K562 (cell line): Measurements from ENCODE around the gene RHEX. TPM values are rescaled to one million over a fixed set of nuclear protein-coding genes. Genes with fewer than 3 reads are reported as not detected.

Source experiments
- ATAC-seq: fragments of 200-7000 bp; cut with Tn5 transposase; 3 replicates; pipeline ENCODE4 v1.9.1; 2020; ENCODE audit warnings: moderate library complexity
- BruUV-seq: library from RNA; stranded (reverse); fragments of 400-500 nt; replicated peaks from 2 replicates; lab custom pipeline; 2021; lab: Mats Ljungman, UMichigan
- CTCF ChIA-PET: fragments of 300-600 bp; formaldehyde crosslinking; extraction: SDS; loops from one replicate; lab custom pipeline; 2021; ENCODE audit warnings: low intra/inter-chr PET ratio; lab: Yijun Ruan, JAX
- POLR2A ChIA-PET: fragments of 300-600, 350-650 bp; sonication (Branson Sonifier 250); formaldehyde crosslinking; extraction: SDS; loops from one replicate; lab custom pipeline; 2021; ENCODE audit warnings: antibody characterized with exemption, inconsistent platforms; lab: Yijun Ruan, JAX
- DNase-seq, 4 experiments: peaks; one replicate each; pipeline versions ENCODE4 v3.0.0 to v3.0.0-alpha.2; 2011 to 2018; ENCODE audit warnings: low spot score in 3 of 4, mixed read lengths in 3 of 4; ENCODE audit errors: extremely low read depth in 1 of 4
- FAIRE-seq: peaks from 2 replicates; lab custom pipeline; 2011; peaks lifted over from hg19 to GRCh38; lab: Jason Lieb, UNC
- H2AFZ ChIP-seq: 2 replicates; pipeline ENCODE4 v1.6.0; 2011; ENCODE audit warnings: low read depth, low read length, control low read depth, inconsistent platforms
- H3K27ac ChIP-seq: fragments of 200-600 bp; 3 replicates; pipeline ENCODE4 v1.8.0; 2011; ENCODE audit warnings: low read depth, mild to moderate bottlenecking, control low read depth, inconsistent platforms, low read length, moderate library complexity, mixed read lengths; ENCODE audit errors: extremely low read depth
- H3K27me3 ChIP-seq, 2 experiments: fragments of 300-600 bp in 1 of 2; 2 replicates in 1 of 2; 3 replicates in 1 of 2; pipeline versions ENCODE4 v1.6.0 to v1.8.0; 2011; ENCODE audit warnings: inconsistent platforms in 2 of 2, low read length in 2 of 2, mild to moderate bottlenecking in 1 of 2, mixed read lengths in 1 of 2, moderate library complexity in 1 of 2; ENCODE audit not compliant: control insufficient read depth in 2 of 2, insufficient read depth in 2 of 2
- H3K36me3 ChIP-seq: fragments of 300-600 bp; 3 replicates; pipeline ENCODE4 v1.8.0; 2011; ENCODE audit warnings: mild to moderate bottlenecking, low read length, inconsistent platforms; ENCODE audit not compliant: control insufficient read depth, insufficient read depth
- H3K4me1 ChIP-seq, 2 experiments: fragments of 200-600 bp in 1 of 2; replicated peaks in 1 of 2; 2 replicates in 1 of 2; 3 replicates in 1 of 2; pipeline versions ENCODE4 v1.5.1 to v1.8.0; 2011; ENCODE audit warnings: inconsistent platforms in 2 of 2, low read length in 2 of 2, mild to moderate bottlenecking in 1 of 2, mixed read lengths in 1 of 2, moderate library complexity in 1 of 2; ENCODE audit not compliant: control insufficient read depth in 2 of 2, insufficient read depth in 2 of 2
- H3K4me2 ChIP-seq: 2 replicates; pipeline ENCODE4 v1.6.1; 2011; ENCODE audit warnings: low read length, control low read depth, inconsistent platforms, mixed read lengths; ENCODE audit not compliant: insufficient read depth
- H3K4me3 ChIP-seq: fragments of 200-600 bp; sonication (generic), shearing (Covaris generic); 2 replicates; pipeline ENCODE4 v1.5.1; 2016; ENCODE audit warnings: control low read depth, inconsistent platforms
- H3K79me2 ChIP-seq: fragments of 200-600 bp; 3 replicates; pipeline ENCODE4 v1.8.0; 2011; ENCODE audit warnings: low read length, inconsistent platforms; ENCODE audit not compliant: control insufficient read depth, insufficient read depth
- H3K9ac ChIP-seq, 2 experiments: 2 replicates each; pipeline versions ENCODE4 v1.6.0 to v1.6.1; 2011; ENCODE audit warnings: low read depth in 2 of 2, low read length in 2 of 2, control low read depth in 1 of 2, inconsistent platforms in 1 of 2, mild to moderate bottlenecking in 1 of 2, mixed read lengths in 1 of 2; ENCODE audit not compliant: insufficient read depth in 1 of 2
- H3K9me1 ChIP-seq: one replicate; pipeline ENCODE4 v1.6.0; 2011; ENCODE audit warnings: inconsistent platforms, mild to moderate bottlenecking, low read length, moderate library complexity; ENCODE audit not compliant: control insufficient read depth, insufficient read depth
- H3K9me3 ChIP-seq: replicated peaks from 2 replicates; pipeline ENCODE4 v1.5.1; 2011; ENCODE audit warnings: low read depth, low read length, inconsistent platforms; ENCODE audit not compliant: control insufficient read depth, insufficient read depth
- H4K20me1 ChIP-seq: replicated peaks from 2 replicates; pipeline ENCODE4 v1.6.1; 2011; ENCODE audit warnings: low read length, inconsistent platforms, mixed read lengths; ENCODE audit not compliant: control insufficient read depth, insufficient read depth
- ARID2 ChIP-seq: fragments of 450-650 bp; IDR thresholded peaks from 2 replicates; pipeline ENCODE4 v1.6.1; 2017; ENCODE audit warnings: antibody characterized with exemption, mild to moderate bottlenecking
- ATF7 ChIP-seq: fragments of 450-650 bp; IDR thresholded peaks from 2 replicates; pipeline ENCODE4 v1.7.1; 2014; ENCODE audit warnings: mild to moderate bottlenecking, moderate library complexity
- CC2D1A ChIP-seq: fragments of 450-650 bp; IDR thresholded peaks from 2 replicates; pipeline ENCODE4 v1.6.1; 2017; ENCODE audit warnings: mild to moderate bottlenecking
- CREBBP ChIP-seq: IDR thresholded peaks from one replicate; pipeline ENCODE4 v1.6.1; 2012; ENCODE audit warnings: low read depth, mild to moderate bottlenecking, control low read depth, inconsistent platforms, low read length
- DDX20 ChIP-seq: fragments of 450-650 bp; IDR thresholded peaks from 2 replicates; pipeline ENCODE4 v1.6.1; 2016; ENCODE audit warnings: missing genetic modification characterization, low read depth, mild to moderate bottlenecking, missing compliant biosample characterization, moderate library complexity
- GATA2 ChIP-seq: sonication (generic); formaldehyde crosslinking; IDR thresholded peaks from 2 replicates; pipeline ENCODE4 v1.4.0; 2020; ENCODE audit warnings: mild to moderate bottlenecking, missing genetic modification reagents
- MAZ ChIP-seq, 2 experiments: fragments of 450-650 bp in 1 of 2; sonication (generic) in 1 of 2; formaldehyde crosslinking; IDR thresholded peaks in 1 of 2; conservative IDR thresholded peaks in 1 of 2; 2 replicates each; pipeline versions ENCODE4 v1.4.0 to v1.5.0; 2020; ENCODE audit warnings: mild to moderate bottlenecking in 1 of 2, missing genetic modification reagents in 1 of 2
- MTA3 ChIP-seq: fragments of 450-650 bp; formaldehyde crosslinking; IDR thresholded peaks from 2 replicates; pipeline ENCODE4 v1.6.1; 2017; ENCODE audit warnings: mild to moderate bottlenecking, borderline replicate concordance
- RB1 ChIP-seq: fragments of 450-650 bp; IDR thresholded peaks from 2 replicates; pipeline ENCODE4 v1.6.1; 2017; ENCODE audit warnings: low read depth, mild to moderate bottlenecking
- RHOXF2B ChIP-seq: fragments of 250-450 bp; sonication (Bioruptor Pico); conservative IDR thresholded peaks from 2 replicates; pipeline ENCODE4 v1.5.1; 2021
- SMAD2 ChIP-seq: fragments of 150-350 bp; IDR thresholded peaks from 2 replicates; pipeline ENCODE4 v1.6.1; 2014; ENCODE audit warnings: low read depth, mild to moderate bottlenecking, low read length
- SMC3 ChIP-seq: conservative IDR thresholded peaks from 2 replicates; pipeline ENCODE4 v1.6.1; 2011; ENCODE audit warnings: low read depth, low read length, improper control_type of control experiment; ENCODE audit not compliant: insufficient read depth
- ZNF124 ChIP-seq: sonication (generic); formaldehyde crosslinking; IDR thresholded peaks from 2 replicates; pipeline ENCODE4 v1.8.1; 2022; ENCODE audit warnings: missing genetic modification reagents
- ZNF561 ChIP-seq: fragments of 450-650 bp; formaldehyde crosslinking; conservative IDR thresholded peaks from 2 replicates; pipeline ENCODE4 v1.4.0; 2020; ENCODE audit warnings: mild to moderate bottlenecking, moderate library complexity
- ZNF766 ChIP-seq: fragments of 200-800 bp; sonication (Bioruptor generic); conservative IDR thresholded peaks from 2 replicates; pipeline ENCODE4 v1.6.1; 2016; ENCODE audit warnings: missing genetic modification characterization, missing compliant biosample characterization
- WGBS: fragments of 100-300 bp; shearing (Covaris generic); methylation state at CpG from one replicate; pipeline ENCODE4 v1.1.6; 2016; ENCODE audit warnings: low coverage, mixed read lengths; ENCODE audit not compliant: insufficient coverage; ENCODE audit errors: missing lambda C conversion rate; 5-methylcytosine and 5-hydroxymethylcytosine counted together
- in situ Hi-C: fragments of 300-500 bp; cut with MboI; formaldehyde crosslinking; loops from 4 replicates; pipeline ENCODE4 v1.15.0; 2018; ENCODE audit warnings: inconsistent platforms, mixed read lengths
- intact Hi-C: fragments of 100-400 bp; cut with micrococcal nuclease; formaldehyde crosslinking; loops from 2 replicates; pipeline ENCODE4 v1.14.2; 2022
- polyA plus RNA-seq, 8 experiments: library from polyadenylated mRNA; depleted of rRNA in 4 of 8; stranded (reverse) in 5 of 8; unstranded in 3 of 8; fragments of >200 nt; fragmentation: Nextera tagmentation in 2 of 8; fragmentation: Illumina TruSeq in 1 of 8; extraction: Ambion mirVana in 2 of 8; extraction: Trizol in 1 of 8; gene quantifications; 2 replicates each; pipeline versions ENCODE4 v1.2.1 to v1.2.3, GENCODE V29; 2011 to 2014; ENCODE audit warnings: inconsistent platforms in 1 of 8, missing spikeins in 1 of 8
- total RNA-seq, 7 experiments: library from RNA; depleted of rRNA in 6 of 7; stranded (reverse); fragments of >200 nt in 6 of 7; fragmentation: Illumina TruSeq in 2 of 7; extraction: Trizol in 2 of 7; gene quantifications; 2 replicates each; pipeline versions ENCODE4 v1.2.1 to v1.2.3, GENCODE V29; 2011 to 2021; ENCODE audit warnings: low replicate concordance in 1 of 7
- TF ChIP-seq, protein P1 (sequence below): fragments of 250-450 bp; sonication (Bioruptor Pico); IDR thresholded peaks from 2 replicates; pipeline ENCODE4 v1.8.0; 2022; ENCODE audit warnings: moderate library complexity, mild to moderate bottlenecking, inconsistent platforms
- TF ChIP-seq, protein P2 (sequence below): IDR thresholded peaks from 3 replicates; pipeline ENCODE4 v1.6.1; 2011; ENCODE audit warnings: borderline replicate concordance, mild to moderate bottlenecking, moderate library complexity; ENCODE audit not compliant: insufficient read length; ENCODE audit errors: extremely low read depth

RHEX gene
- total and polyA plus RNA-seq, 9 of the 15 experiments (the other 6 are each of a cell fraction or from before 2014, with no cell fraction given): not detected

DNA sequence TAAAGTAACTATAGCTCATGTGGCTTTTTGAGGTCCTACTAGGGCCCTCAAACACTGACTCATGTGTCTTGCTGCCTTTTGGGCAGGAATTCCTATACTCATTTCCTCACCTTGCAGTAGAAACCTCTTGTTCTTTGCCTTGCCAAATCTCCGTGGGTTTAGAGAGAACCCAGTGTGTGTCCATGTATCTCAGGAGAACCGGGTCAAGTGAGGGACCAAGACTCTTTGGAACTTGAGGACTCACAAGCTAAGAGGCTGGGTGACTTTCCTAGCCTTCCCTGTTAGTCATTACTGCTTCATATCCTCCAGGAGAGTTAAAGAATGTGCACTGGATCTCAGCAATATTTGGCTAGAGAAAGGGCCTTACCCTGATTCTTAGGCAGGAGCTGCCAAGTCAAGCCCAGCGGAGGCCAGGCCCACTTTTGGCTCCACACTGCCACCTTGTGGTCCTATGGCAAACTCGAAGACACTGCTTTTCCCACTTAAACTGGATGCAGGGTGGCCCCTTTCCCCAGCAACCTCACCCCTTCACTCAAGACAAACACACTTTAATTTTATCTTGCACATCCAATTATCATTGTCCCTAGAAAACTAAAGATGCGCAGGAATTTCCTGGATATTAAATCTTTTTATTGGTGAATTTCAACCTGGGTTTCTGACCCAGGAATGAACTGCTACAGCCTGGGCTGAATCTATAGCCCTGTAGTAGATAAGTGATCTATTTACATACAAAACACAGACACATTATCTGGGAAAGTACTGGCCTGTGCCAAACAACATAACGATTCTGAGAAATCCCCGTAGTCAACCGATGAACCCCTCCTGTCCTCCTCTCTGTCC, 53.6 kb downstream of the RHEX start:
- H3K79me2 ChIP-seq: no peaks in the 10 kb centered on the region
- 0 out of 2 replicates have a peak, but pooled peaks cover 5% of the 10 kb centered on the region for H4K20me1 ChIP-seq
- H3K9me1 ChIP-seq: no peaks in the 10 kb centered on the region
- H3K4me1 ChIP-seq: peaks cover 4 to 7% of the 10 kb centered on the region in 2 experiments; a peak in 2 of 5 replicates
- H3K4me2 ChIP-seq: no peak overlapping the region
- H3K9me3 ChIP-seq: no peaks in the 10 kb centered on the region
- POLR2A ChIA-PET: interaction anchor here (0.6 to 1.8 kb wide), 7 partner anchors 9 to 363 kb away, joined by 3 to 10 read pairs (median 3); no protein-coding TSS in a partner anchor
- DNase-seq (peak; percentile 87 to 90 (median 88)), FAIRE-seq (peak; percentile 94), ATAC-seq (peak; percentile 94)
- no peak overlapping the region for H3K9ac ChIP-seq
- BruUV-seq: no TSS peak
- H3K4me3 ChIP-seq: no peak overlapping the region
- in situ Hi-C loops (loop anchor here (10.0 kb wide), 1 partner anchor 182 kb away; no protein-coding TSS in a partner anchor), intact Hi-C loops (loop anchor here (1.0 to 10.0 kb wide), 6 partner anchors 31 to 432 kb away; no protein-coding TSS in a partner anchor)
- H2AFZ ChIP-seq: no peak overlapping the region
- H3K27ac ChIP-seq: no peak overlapping the region
- CTCF ChIA-PET: interaction anchor here (0.6 to 4.1 kb wide), 7 partner anchors 9 to 316 kb away, joined by 3 to 39 read pairs (median 6); no protein-coding TSS in a partner anchor
- H3K27me3 ChIP-seq: peaks cover 8 to 24% of the 10 kb centered on the region in 2 experiments; a peak in 4 of 5 replicates
- no peaks in the 10 kb centered on the region for H3K36me3 ChIP-seq
- 9% methylated on average over 8 of the region's 8 CpGs for WGBS
- peak; percentile 62 for TF ChIP-seq RB1
- TF ChIP-seq GATA2: no peak
- TF ChIP-seq MAZ (CRISPR knock-in tag; conservative IDR thresholded peaks at IDR 0.05 in 1 of 2, IDR thresholded peaks at IDR 0.05 in 1 of 2): 0 out of 4 replicates have a peak, but pooled peaks of 1 of the 2 experiments have one; percentile 6
- TF ChIP-seq ZNF124 (CRISPR knock-in tag): no peak
- no peak for TF ChIP-seq CREBBP
- TF ChIP-seq ATF7: 0 out of 2 replicates have a peak, but pooled peaks have one; percentile 37
- TF ChIP-seq, protein P1, sequence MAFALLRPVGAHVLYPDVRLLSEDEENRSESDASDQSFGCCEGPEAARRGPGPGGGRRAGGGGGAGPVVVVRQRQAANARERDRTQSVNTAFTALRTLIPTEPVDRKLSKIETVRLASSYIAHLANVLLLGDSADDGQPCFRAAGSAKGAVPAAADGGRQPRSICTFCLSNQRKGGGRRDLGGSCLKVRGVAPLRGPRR (CRISPR knock-in tag): no peak
- 0 out of 2 replicates have a peak, but pooled peaks have one; percentile 45 for TF ChIP-seq MTA3
- TF ChIP-seq, protein P2, sequence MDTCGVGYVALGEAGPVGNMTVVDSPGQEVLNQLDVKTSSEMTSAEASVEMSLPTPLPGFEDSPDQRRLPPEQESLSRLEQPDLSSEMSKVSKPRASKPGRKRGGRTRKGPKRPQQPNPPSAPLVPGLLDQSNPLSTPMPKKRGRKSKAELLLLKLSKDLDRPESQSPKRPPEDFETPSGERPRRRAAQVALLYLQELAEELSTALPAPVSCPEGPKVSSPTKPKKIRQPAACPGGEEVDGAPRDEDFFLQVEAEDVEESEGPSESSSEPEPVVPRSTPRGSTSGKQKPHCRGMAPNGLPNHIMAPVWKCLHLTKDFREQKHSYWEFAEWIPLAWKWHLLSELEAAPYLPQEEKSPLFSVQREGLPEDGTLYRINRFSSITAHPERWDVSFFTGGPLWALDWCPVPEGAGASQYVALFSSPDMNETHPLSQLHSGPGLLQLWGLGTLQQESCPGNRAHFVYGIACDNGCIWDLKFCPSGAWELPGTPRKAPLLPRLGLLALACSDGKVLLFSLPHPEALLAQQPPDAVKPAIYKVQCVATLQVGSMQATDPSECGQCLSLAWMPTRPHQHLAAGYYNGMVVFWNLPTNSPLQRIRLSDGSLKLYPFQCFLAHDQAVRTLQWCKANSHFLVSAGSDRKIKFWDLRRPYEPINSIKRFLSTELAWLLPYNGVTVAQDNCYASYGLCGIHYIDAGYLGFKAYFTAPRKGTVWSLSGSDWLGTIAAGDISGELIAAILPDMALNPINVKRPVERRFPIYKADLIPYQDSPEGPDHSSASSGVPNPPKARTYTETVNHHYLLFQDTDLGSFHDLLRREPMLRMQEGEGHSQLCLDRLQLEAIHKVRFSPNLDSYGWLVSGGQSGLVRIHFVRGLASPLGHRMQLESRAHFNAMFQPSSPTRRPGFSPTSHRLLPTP: no peak
- peak; percentile 80 for TF ChIP-seq ARID2
- no peak for TF ChIP-seq ZNF561 (CRISPR knock-in tag)
- TF ChIP-seq CC2D1A: peak; percentile 65
- peak; percentile 97 for TF ChIP-seq SMC3
- no peak for TF ChIP-seq SMAD2
- TF ChIP-seq RHOXF2B (CRISPR knock-in tag): no peak
- no peak for TF ChIP-seq ZNF766 (CRISPR knock-in tag)
- TF ChIP-seq DDX20: no peak
